ENCODE results near the gene OCLN.
"Not testable (repeated sequence)": the region's sequence is repeated elsewhere in the genome, so short reads cannot be mapped to it uniquely, and the experiment has no call there.

OCLN gene

GRCh38 chr5:69492391-69492922 lies at the start of gene OCLN:
OCLN (plus strand) TSS chr5:69492790; CDS start chr5:69504245, 11,455 bp downstream.
- DNase-seq: peak; percentile 17

DNA sequence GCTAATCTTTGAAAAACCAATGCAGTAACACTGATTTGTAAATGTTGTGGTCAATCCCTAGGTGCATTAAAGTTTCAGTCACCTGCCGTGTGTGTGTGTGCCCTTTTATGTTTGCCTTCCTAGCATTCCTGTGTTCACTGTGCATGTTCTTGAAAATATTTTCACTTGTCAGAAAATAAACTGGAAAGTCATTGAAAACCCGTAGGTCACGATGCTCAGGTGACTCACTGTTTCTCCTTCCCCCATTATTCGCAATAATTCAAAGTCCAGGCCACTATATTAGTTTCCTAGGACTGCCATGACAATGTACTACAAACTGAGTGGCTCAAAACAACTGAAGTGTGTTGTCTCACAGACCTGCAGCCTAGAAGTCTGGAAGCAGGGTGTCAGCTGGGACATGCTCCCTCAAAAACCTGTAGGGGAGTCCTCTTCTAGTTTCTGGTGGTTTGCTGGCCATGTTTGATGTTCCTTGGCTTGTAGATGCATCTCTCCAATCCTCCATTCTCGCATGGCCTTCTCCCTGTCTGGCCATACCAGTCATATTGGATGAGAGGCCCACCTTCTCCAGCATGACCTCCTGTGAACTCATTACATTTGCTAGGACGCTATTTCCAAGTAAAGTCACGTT lies 48.3 kb upstream of the OCLN start:
- DNase-seq: no peak

- DNase-seq: no peak
Measured at GRCh38 chr5:69449511-69449910, 43.1 kb upstream of the OCLN start.

DNA sequence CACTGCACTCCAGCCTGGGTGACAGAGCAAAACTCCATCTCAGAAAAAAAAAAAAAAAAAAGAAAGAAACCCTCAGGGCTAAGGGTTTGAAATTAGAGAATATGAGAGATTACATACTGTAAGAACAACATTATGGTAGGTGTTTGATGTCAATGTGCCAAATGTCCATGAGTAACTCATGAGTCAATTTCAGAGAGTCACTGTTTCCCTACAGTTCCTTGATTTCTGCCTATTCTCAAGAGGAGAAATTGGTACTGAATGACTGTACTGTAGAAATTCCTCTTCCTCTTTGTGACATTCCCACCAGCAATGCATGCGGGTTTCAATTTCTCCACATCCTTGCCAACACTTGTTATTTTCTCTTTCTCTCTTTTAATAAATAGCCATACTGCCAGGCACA lies 42.5 kb upstream of the OCLN start:
- DNase-seq: no peak

GRCh38 chr5:69450527-69450926 lies 42.1 kb upstream of the OCLN start:
- DNase-seq: not testable (repeated sequence)

DNA sequence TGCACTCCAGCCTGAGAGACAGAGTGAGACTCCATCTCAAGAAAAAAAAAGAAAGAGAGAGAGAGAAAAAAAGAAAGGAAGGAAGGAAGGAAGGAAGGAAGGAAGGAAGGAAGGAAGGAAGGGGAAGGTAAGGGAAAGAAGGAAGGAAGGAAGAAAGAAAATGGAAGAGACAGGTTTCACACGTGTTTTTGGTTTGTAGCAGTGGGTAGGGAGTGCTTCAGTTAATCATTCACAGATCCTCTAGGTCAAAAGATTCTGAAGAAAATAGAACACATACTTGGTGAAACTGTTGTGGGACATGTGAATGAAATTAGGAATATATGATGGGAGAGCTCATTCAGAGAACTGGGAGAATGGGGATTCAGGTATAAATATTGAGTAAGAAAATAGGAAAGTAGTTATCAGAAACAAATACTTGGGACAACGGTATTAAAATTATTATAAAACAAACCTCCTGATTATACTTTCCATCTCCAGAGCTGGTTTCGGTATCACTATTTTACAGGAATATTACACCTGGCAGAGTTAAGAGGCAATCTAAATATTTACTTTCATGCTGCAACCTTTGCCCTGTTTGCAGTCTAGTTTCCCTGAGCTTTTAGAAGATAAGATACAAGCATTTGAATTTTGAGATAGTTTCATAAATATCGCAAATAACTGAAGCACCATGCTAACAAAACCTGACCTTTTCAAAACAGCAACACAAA lies 40.5 kb upstream of the OCLN start:
- no peak for DNase-seq

DNA sequence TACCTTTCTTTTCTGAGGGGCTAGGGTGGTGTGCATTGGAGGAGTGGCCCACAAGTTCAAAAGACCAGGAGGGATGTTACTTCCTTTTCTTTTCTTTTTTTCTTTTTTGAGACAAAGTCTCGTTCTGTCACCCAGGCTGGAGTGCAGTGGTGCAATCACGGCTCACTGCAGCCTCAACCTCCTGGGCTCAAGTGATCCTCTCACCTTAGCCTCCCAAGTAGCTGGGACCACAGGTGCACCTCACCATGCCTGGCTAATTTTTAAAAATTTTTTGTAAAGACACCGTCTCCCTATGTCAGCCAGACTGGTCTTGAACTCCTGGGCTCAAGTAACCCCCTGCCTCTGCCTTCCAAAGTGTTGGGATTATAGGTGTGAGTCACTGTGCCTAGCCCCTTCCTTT lies 39.1 kb upstream of the OCLN start:
- DNase-seq: not testable (repeated sequence)

DNA sequence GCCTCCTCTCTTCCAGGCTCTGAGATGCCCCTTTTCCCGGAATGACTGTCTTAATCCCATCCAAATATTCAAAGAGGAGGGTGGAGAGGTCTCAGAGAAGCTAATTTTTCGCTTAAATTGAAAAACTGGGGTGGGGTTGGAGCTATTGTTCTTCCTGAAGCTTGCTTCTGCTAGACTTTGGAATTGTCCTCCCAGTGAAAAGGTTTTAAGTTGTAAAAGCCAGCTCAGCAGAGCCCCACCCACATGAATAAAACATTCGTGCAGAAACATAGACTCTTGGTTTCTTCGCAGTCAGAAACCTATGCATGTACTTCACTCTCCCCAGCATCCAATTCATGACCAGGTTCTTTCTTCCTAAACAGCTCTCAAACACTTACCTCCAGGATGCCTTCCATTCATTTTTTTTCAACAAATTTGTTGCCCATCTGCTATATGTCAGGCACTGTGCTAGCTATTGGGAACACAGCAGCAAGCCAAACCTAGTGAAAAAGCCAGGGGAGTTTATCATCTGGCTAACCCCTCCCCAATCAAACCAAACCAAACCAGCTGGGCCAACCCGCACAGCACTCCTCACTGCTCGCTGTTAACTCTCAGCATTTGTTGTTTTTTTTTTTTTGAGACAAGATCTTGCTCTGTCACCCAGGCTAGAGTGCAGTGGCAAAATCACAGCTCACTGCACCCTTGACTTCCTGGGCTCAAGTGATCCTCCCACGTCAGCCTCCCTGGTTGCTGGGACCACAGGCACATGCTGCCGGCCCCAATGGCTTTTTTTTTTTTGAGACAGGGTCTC lies 37.9 kb upstream of the OCLN start:
- no peak for DNase-seq

GRCh38 chr5:69455428-69455988 lies 37.1 kb upstream of the OCLN start:
- not testable (repeated sequence) for DNase-seq

DNA sequence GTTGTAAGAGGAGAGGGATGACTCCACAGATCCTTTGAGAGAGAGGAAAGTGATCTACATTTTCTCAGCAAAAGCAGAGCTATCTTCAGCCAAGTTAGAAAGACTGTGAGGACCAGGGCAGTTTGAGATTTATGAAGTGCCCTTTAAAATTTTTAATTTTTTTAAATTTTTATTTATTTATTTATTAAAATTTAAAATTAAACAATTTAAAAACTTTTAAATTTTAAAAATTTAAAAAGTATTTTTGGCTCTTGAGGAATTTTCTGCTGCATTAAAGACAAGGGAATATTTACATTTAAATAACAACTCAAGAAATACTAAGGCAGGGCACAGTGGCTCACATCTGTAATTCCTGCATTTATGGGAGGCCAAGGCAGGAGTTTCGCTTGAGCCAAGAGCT lies 30.4 kb upstream of the OCLN start:
- DNase-seq: no peak

DNA sequence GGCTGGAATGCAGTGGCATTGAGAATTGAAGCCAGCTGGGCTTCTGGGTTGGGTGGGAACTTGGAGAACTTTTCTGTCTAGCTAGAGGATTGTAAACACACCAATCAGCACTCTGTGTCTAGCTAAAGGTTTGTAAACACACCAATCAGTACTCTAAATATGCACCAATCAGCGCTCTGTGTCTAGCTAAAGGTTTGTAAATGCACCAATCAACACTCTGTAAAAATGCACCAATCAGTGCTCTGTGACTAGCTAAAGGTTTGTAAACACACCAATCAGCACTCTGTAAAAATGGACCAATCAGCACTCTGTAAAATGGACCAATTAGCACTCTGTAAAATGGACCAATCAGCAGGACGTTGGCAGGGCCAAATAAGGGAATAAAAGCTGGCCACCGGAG lies 26.2 kb upstream of the OCLN start:
- not testable (repeated sequence) for DNase-seq

DNA sequence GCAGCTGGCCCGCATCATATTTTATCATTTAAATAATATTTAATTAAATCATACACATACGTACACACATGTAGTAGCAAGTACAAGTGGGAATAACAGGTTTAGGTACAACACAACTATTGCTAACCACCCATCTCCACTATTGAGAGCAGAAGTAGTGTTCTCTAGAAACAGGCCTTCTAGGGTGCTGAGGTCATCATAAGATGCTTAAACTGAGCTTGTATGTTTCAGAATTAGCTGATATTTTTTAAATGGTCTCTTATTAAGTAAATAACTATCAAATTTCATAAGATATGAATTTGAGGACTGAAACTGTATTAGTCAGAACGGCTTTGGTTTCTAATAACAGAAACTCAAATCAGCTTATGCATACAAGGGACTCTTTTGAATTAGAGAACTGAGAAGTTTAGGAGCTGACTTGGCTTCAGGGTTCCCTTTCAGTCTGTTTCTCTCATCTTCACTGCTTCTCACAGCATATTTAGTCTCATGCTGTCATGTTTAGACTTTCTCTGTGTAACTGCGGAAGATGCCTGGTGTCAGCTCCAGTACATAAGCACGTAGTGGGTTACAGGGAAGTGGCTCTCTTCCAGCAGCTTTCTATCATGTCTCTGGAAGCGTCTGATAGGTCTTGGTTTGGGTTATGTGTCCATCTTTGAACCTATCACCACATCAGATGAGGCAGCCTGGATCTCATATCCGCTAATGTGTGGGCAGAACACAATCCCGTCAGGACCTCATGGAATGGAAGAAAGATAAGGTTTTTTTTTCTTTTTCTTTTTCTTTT lies 25.0 kb upstream of the OCLN start:
- DNase-seq: no peak

DNA sequence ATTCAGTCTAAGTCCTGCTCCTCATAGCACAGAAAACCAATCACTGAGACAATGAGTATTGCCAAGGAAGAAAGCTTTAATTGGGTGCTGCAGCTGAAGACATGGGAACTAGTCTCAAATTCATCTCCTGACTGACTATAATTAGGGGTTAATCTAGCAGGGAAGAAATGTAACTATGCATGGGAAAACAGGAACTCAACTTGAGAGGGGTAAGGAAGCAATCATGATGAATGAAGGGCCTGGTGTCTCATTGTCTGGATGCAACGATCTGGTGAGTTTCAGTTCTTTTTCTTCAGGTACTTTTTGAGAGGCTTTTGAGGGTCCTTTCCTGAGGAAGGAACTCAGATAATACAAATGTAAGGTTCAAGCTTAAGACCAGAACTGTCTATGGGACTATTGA lies 24.0 kb upstream of the OCLN start:
- no peak for DNase-seq

- DNase-seq: not testable (repeated sequence)
Measured at GRCh38 chr5:69471516-69471915, 21.1 kb upstream of the OCLN start.

DNA sequence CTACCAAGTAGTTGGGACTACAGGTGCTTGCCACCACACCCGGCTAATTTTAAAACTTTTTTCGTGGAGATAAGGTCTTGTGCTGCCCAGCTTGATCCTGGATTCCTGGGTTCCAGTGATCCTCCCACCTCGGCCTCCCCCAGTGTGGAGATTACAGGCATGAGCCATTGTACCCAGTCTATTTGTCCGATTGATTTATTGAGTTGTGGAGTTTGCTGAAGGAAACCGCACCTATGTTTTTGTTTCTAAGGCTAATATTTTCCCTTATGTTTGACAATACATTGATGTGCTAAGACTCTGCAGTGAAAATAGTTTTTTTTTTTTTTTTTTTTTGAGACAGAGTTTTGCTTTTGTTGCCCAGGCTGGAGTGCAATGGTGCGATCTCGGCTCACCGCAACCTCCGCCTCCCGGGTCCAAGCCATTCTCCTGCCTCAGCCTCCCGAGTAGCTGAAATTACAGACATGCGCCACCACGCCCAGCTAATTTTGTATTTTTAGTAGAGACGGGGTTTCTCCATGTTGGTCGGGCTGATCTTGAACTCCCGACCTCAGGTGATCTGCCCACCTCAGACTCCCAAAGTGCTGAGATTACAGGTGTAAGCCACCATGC lies 20.0 kb upstream of the OCLN start:
- DNase-seq: not testable (repeated sequence)

DNA sequence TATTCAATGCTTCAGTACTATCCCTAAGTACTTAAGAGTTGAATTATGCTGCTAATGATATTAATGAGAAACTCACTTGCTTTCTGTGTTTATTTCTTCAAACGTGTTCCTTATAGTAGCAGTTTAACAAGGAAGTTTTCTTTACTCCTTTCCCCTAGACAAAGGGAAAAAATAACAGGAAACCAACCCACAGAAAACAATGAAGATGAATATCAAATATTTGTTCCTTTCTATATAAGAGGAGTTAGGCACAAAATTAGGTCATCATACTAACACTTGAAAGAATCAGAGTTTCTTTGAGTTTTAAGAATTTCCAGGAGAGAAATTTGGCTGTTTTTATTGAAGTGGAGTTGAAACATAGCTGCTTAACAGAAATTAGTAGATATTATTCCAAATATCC lies 15.4 kb upstream of the OCLN start:
- DNase-seq: no peak

- not testable (repeated sequence) for DNase-seq
Measured at GRCh38 chr5:69478296-69478695, 14.3 kb upstream of the OCLN start.

DNA sequence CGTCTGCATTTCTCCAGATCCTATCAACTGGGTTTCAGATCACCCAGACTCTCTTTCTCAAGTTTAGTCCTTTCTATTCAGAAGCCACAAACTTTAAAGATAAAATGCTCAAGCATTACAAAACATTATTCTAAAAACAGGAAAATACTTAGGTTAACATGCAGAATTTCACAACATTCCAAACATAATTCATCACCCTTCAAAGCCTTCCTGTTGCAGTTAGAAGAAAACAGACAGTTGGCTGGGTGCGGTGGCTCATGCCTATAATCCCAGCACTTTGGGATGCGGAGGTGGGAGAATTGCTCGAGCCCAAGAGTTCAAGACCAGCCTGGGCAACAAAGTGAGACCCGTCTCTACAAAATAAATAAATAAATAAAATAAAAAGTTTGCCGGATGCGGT lies 7.7 kb upstream of the OCLN start:
- DNase-seq: no peak

DNA sequence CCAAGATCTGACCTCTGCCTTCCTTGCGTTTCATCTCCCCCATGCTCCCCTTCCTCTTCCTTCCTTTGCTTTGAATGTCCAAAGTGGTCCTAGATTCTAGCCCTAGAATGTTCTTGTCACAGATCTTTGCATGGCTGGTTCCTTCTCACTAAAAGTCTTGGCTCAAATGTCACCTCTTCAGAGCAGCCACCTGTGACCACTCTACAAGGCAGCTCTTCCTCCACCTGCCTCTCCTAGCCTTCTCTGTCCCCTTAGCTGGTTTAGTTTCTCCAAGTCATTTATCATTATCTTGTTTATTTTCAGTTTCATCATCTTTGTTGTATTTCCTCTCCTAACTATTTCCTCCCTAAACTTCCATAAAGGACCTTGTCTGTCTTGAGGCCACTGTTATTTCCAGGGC lies 7.1 kb upstream of the OCLN start:
- no peak for DNase-seq

- DNase-seq: no peak
Measured at GRCh38 chr5:69489246-69489645, 3.3 kb upstream of the OCLN start.

DNA sequence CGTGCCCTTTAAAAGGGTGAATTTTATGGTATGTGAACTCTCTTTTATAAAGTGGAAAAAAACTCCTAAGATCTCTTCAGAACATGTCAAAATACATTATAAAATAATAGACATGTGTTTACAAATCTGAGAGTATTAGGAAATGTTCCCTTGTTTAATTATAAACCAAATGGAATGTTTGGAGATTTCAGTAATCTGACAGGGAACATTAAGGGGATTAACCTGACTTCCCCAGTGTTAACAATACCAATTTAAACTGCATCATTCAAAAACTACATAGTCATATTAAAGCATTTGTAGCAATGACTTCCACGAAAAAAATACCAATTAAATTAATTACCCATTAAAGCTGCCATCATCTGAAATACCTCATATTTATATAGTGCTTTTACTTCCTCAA lies 1.6 kb upstream of the OCLN start:
- DNase-seq: no peak

GRCh38 chr5:69491838-69492390 lies 676 bp upstream of the OCLN start:
- no peak for DNase-seq
